Measurements from ENCODE around the gene PARS2.

PARS2 gene

DNA sequence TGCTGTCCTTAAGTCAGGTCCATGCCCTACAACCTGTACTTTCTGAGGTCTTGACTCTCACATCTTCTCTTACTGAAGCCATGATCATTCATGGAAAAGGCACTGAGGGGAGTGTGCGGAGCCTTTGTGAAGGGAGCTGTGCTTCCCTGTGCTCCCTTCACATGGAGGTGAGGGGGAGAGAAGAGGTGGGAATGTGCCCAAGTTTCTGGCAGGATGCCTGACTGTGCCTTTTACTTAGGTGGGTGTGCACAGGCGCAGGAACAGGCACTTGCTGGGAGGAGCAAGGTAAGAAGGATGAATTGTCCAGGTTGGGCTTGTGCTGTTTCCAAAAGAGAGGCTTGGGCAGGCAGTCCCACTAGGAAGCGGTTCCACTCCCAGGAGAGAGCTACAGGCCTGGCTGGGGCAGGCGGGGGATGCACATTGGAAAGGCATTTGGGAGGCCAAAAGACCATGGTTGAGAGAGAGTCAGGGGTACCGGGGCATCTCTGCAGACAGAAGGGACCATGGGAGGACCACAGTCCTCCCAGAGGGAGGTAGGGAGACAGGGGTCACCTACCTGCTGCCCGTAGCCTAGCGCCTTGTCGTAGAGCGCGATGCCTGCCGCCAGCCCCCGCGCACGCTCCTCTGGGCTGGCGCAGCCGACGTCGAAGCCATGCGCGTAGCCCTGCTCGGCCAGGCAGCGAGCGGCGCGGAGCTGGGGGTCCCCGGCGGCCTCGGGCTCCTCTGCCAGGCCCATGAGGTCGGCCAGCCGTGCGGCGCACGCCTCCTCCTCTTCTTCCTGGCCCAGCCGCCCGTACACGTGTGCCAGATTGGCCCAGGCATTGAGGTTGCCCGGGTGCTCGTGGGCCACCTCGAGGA is 35.9 kb upstream of the PARS2 start:
- in situ Hi-C loops (cut with HindIII; ENCODE audit: low sequenced_read_pairs): no loop called here

- in situ Hi-C loops (cut with HindIII; ENCODE audit: low sequenced_read_pairs): no loop called here
Measured at GRCh38 chr1:54798769-54799641, 34.7 kb upstream of the PARS2 start.

DNA sequence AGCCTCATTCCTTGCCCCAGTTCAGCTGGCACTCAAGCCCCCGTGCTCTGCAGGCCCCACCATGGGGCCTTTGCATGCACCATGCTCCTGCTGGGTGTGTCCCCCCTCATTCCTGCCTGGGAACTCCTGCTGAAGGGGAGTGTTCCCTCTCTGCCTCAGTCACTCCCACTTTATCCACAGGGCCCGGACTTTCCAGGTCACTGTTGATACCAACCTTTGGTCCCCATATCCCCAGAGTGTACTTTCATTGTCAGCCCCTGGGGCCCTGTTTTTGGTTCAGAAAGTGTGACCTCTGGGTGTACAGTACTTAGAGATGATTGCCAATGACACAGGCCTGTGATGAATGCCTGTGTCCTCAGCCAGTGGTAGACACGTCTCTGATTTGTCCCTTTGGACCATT is 33.9 kb upstream of the PARS2 start:
- in situ Hi-C loops (cut with HindIII; ENCODE audit: low sequenced_read_pairs): no loop called here

DNA sequence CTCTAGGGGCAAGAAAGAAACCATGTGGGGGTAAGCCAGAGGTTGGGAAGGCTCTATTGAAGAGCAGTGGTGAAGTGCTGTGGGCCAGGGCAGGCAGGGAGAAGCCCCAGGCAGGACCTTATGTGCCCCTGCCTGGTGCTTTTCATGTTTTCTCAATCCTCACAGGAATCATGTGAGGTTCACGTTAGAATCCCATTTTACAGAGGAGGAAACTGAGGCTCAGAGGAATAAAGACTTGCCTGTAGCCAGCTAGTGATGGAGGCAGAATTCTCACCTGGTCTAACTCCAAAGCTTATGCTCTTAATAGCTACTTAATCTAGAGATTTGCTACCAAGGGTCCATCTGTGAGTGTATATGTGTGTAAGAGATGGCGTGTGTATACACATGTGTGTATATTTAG is 32.6 kb upstream of the PARS2 start:
- in situ Hi-C loops (cut with HindIII; ENCODE audit: low sequenced_read_pairs): no loop called here

DNA sequence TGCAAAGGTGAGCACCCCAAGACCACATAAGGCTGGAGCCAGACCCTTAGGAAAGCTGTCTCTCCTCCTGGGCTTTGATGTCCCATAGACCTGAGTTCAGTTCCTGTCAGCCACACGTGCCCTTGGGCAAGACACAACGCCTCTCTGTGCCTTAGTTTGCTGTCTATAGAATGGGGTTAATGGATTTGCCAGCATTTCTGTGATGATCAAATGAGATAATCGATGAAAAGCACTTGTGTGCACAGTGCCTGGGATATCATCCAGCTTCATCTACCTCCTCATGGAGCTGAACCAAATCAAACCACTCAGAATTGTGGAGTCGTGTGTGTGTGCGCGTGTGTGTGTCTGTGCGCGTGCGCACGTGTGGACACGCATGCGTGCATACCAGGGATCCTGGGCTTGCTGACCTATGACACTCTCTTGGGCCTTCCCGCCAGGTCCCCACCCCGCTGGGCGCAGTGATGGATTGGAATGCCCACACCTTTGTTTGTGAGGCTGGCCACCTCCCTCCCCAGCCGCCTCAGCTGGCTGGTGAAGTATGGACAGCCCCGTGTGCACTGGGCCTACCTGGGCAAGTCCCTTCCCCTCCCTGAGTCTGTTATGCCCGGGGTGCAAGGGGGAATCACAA is 31.6 kb upstream of the PARS2 start:
- in situ Hi-C loops (cut with HindIII; ENCODE audit: low sequenced_read_pairs): no loop called here

GRCh38 chr1:54795356-54795665 is 31.0 kb upstream of the PARS2 start:
- in situ Hi-C loops (cut with HindIII; ENCODE audit: low sequenced_read_pairs): no loop called here

DNA sequence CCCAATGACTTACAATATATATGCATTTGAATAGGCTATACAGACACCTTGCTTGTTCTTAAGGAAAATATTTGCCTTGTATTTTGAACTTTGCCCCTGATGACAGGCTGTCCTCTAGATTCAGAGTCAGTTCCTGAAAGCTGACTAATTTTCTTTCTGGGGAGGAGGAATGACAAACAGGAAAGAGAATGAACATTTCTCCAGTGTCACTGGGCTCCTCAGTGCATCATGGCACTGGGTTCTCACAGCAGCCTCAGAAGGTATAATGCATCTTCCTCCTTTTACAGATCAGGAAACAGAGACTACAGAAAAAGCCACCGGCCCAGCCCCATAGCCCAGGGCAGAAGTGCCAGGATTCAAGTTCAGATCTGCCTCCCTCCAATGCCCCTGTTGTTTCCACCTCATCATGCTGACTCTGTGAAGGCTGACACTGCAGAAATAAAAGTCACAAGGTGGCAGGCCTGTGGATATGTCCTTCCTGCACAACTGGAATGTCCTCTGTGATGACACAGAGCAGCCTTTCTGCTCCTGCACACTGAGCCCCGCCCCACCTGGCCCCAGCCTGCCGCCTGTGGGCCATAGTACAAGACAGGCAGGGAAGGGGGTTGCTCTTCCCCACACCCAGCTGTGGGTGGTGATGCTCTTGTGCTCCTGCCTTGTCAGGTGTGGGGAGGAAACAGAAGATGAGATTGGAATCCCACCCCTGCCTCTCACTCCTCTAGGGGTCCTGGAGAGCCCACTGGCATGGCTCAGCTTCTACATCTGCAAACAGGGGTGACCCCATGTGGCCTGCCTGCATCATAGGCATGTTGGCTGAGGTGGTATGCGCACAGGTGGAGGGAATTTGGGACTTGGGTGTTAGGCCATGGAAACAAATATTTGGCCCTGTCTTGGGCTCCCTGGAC is 30.4 kb upstream of the PARS2 start:
- in situ Hi-C loops (cut with HindIII; ENCODE audit: low sequenced_read_pairs): no loop called here

GRCh38 chr1:54792686-54793282 is 28.5 kb upstream of the PARS2 start:
- in situ Hi-C loops (cut with HindIII; ENCODE audit: low sequenced_read_pairs): no loop called here

DNA sequence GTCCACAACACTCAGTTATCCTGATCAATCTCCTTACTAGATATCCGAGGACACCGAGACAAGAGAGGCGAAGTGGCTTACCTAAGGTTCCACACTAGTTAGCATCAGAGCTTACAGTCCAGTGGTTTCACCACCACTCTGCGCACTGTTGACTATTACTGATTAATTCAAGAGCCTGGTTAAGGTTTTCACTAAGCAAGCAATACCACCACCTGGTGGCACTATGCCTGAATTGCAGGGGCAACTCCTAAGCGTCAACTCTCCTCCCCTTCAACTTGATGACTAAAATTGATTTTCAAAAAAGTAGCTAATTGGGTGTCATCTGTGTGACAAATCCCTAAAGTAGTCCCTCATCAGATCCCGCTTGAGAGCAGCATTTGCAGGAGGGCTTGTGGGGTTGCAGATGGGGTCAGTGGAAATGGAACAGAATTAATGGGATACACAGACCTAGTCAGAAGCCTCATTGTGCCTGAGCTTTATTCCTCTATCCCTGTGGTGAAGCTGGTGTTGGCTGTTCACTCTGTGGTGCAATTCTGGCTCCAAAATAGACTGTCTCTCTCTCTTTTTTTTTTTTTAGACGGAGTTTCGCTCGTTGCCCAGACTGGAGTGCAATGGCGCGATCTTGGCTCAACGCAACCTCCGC is 27.7 kb upstream of the PARS2 start:
- in situ Hi-C loops (cut with HindIII; ENCODE audit: low sequenced_read_pairs): no loop called here

GRCh38 chr1:54788459-54788858 is 24.1 kb upstream of the PARS2 start:
- in situ Hi-C loops (cut with HindIII; ENCODE audit: low sequenced_read_pairs): no loop called here

- in situ Hi-C loops (cut with HindIII; ENCODE audit: low sequenced_read_pairs): no loop called here
Measured at GRCh38 chr1:54787604-54788003, 23.3 kb upstream of the PARS2 start.

- in situ Hi-C loops (cut with HindIII; ENCODE audit: low sequenced_read_pairs): no loop called here
Measured at GRCh38 chr1:54786778-54787177, 22.5 kb upstream of the PARS2 start.

- in situ Hi-C loops (cut with HindIII; ENCODE audit: low sequenced_read_pairs): no loop called here
Measured at GRCh38 chr1:54784066-54784465, 19.7 kb upstream of the PARS2 start.

- in situ Hi-C loops (cut with HindIII; ENCODE audit: low sequenced_read_pairs): no loop called here
Measured at GRCh38 chr1:54782588-54782987, 18.3 kb upstream of the PARS2 start.

DNA sequence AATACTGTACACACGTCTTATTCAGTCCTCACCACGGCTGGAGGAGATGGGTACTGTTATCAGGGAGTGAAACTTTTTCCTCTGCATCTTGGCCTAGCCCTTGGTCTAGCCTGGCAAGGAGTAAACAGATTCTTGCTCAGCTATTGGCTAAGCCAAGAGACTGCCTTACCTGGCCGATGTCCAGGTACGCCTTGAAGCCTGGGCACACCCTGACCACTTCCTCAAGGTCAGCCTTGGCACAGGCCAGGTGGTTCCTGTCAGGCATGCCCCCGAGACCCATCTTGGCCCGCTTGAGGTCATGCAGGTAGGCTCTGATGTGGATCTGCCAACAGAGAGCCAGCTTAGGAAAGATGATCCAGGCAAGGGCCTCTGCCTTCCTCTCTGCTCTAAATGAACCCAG is 17.8 kb upstream of the PARS2 start:
- in situ Hi-C loops (cut with HindIII; ENCODE audit: low sequenced_read_pairs): no loop called here

DNA sequence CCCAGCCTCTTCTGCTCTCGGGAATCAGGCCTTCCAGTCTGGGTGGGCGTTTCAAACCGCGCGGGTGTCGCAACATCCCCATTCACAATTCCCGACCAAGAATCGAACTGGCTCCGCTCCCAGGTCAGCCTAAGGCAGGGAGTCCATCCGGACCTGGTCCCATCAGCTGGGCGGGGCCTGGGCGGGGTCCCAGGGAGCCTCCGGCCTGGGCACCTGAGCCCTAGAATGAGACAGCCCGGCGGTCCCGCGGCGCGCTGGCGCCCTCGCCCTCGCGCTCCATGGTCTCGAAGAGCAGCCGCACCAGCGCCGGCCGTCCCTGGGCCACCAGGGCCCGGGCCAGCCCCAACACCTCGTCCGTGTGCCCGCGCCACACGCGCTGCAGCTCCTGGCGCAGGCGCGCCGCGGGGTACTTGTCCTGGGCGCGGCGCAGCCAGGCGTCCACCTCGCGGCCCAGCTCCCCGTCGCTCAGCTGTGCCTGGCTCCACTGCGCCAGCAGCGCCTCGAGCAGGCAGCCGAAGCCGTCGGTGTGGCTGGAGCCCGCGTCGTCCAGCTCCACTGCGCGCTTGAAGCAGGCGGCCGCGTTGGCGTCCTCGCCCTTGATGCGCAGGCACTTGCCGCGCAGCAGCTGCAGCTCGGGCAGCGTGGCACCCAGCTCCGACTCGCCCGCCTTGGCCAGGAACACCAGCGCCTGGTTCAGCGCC is 16.9 kb upstream of the PARS2 start:
- in situ Hi-C loops (cut with HindIII; ENCODE audit: low sequenced_read_pairs): no loop called here

DNA sequence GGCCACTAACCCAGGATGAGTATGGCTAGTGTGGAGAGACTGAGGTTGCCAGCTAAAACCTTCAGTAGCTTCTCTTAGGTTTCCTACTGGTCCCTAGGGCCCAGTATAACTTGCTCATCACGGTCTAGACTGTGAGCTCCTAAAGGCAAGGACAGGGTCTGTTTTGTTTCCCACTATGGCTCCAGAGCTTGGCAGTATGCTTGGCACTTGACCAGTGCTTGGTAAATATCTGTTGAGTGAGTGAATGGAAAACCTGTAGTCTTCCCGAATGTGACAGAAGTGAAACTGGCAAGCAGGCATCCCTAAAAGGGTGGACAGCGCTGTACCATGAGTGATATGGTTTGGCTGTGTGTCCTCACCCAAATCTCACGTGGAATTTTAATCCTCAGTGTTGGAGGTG is 13.1 kb upstream of the PARS2 start:
- in situ Hi-C loops (cut with HindIII; ENCODE audit: low sequenced_read_pairs): no loop called here

GRCh38 chr1:54777011-54777410 is 12.7 kb upstream of the PARS2 start:
- in situ Hi-C loops (cut with HindIII; ENCODE audit: low sequenced_read_pairs): no loop called here
